Upper lobe of left lung (tissue), 4 donors: ENCODE data around the gene SSBP3.

ENCODE experiments used
- CTCF ChIP-seq, 6 experiments: fragments of 450-650 bp in 4 of 6; fragments of 200-600 bp in 2 of 6; sonication (generic) in 2 of 6; IDR thresholded peaks; one replicate each; pipeline ENCODE4 v1.5.1; 2016 to 2019; ENCODE audit warnings: antibody characterized with exemption in 6 of 6
- POLR2AphosphoS5 ChIP-seq, 2 donors: sonication (generic); formaldehyde crosslinking; IDR thresholded peaks; one replicate each; pipeline ENCODE4 v1.5.1; 2017; ENCODE audit warnings: antibody characterized with exemption in 2 of 2

GRCh38 chr1:54279457-54279856, 126.7 kb downstream of the SSBP3 start:
- TF ChIP-seq CTCF (IDR thresholded peaks at IDR 0.05) (no peak), POLR2AphosphoS5 (IDR thresholded peaks at IDR 0.05) (no peak)
